ENCODE data around the gene MGME1.

GRCh38 chr20:17933121-17933520 is 35.7 kb upstream of the MGME1 start:
- no peak for TF ChIP-seq CTCF (IDR thresholded peaks at IDR 0.05; ENCODE audit: insufficient read depth, low read depth, low read length)
- TF ChIP-seq EZH2 (IDR thresholded peaks at IDR 0.05; ENCODE audit: insufficient read depth, low read length) = no peak
